ENCODE data around the gene AIFM3. TPM values are rescaled to one million over a fixed set of nuclear protein-coding genes. Genes with fewer than 3 reads are reported as not detected.

AIFM3 gene
- total RNA-seq, 1 donor from 2014 or later = 0.79 TPM

- Mint-ChIP-seq H3K4me1 (peaks cover under 1% of the 10 kb centered on the region), H3K27ac (ENCODE audit: unreplicated experiment) (peak overlapping the region; percentile 50)
- DNase-seq (ENCODE audit: low read depth, low spot score) = no peak
Measured at GRCh38 chr22:20995329-20996030, 28.4 kb downstream of the AIFM3 start.

GRCh38 chr22:20996031-20996410 is 29.0 kb downstream of the AIFM3 start:
- no peaks in the 10 kb centered on the region for H3K9me3 Mint-ChIP-seq
- no peaks in the 10 kb centered on the region for H3K27me3 Mint-ChIP-seq (ENCODE audit: low read depth)

More at GRCh38 chr22:20995329-20996030, 28.4 kb downstream of the AIFM3 start:
- Mint-ChIP-seq H3K36me3 (ENCODE audit: low read depth) (no peaks in the 10 kb centered on the region), H3K27me3 (ENCODE audit: low read depth) (no peaks in the 10 kb centered on the region), H3K9me3 (no peaks in the 10 kb centered on the region), H3K4me3 (peak overlapping the region; percentile 65)
- TF ChIP-seq CTCF (conservative IDR thresholded peaks at IDR 0.05) = no peak

GRCh38 chr22:20996598-20997535 is 29.8 kb downstream of the AIFM3 start:
- no peak for TF ChIP-seq CTCF (conservative IDR thresholded peaks at IDR 0.05)
- H3K4me3 Mint-ChIP-seq = peak overlapping the region; percentile 77
- no peak for DNase-seq (ENCODE audit: low read depth, low spot score)
- H3K36me3 Mint-ChIP-seq (ENCODE audit: low read depth) = no peaks in the 10 kb centered on the region
- no peaks in the 10 kb centered on the region for H3K9me3 Mint-ChIP-seq
- peaks cover 13% of the 10 kb centered on the region for H3K4me1 Mint-ChIP-seq
- H3K27me3 Mint-ChIP-seq (ENCODE audit: low read depth) = peaks cover 3% of the 10 kb centered on the region
- H3K27ac Mint-ChIP-seq (ENCODE audit: unreplicated experiment) = no peak overlapping the region

More at GRCh38 chr22:20996031-20996410, 29.0 kb downstream of the AIFM3 start:
- DNase-seq (ENCODE audit: low read depth, low spot score) = no peak
- no peak overlapping the region for H3K27ac Mint-ChIP-seq (ENCODE audit: unreplicated experiment)
- peaks cover 6% of the 10 kb centered on the region for H3K4me1 Mint-ChIP-seq
- no peaks in the 10 kb centered on the region for H3K36me3 Mint-ChIP-seq (ENCODE audit: low read depth)
- H3K4me3 Mint-ChIP-seq = peak overlapping the region; percentile 77
- TF ChIP-seq CTCF (conservative IDR thresholded peaks at IDR 0.05) = no peak

- no peaks in the 10 kb centered on the region for H3K9me3 Mint-ChIP-seq
- no peaks in the 10 kb centered on the region for H3K36me3 Mint-ChIP-seq (ENCODE audit: low read depth)
- DNase-seq (ENCODE audit: low read depth, low spot score) = no peak
- TF ChIP-seq CTCF (conservative IDR thresholded peaks at IDR 0.05) = no peak
- H3K4me1 Mint-ChIP-seq = peaks cover 15% of the 10 kb centered on the region
- peak overlapping the region; percentile 23 for H3K4me3 Mint-ChIP-seq
- H3K27me3 Mint-ChIP-seq (ENCODE audit: low read depth) = peaks cover 5% of the 10 kb centered on the region
- no peak overlapping the region for H3K27ac Mint-ChIP-seq (ENCODE audit: unreplicated experiment)
Measured at GRCh38 chr22:20997536-20998257, 30.6 kb downstream of the AIFM3 start.

Data from neural crest cell (in vitro differentiated cells).